Activated CD4-positive, alpha-beta T cell treated with anti-CD3 and anti-CD28 coated beads, Interleukin-10, Interleukin-2, amounts not matched to agents 100 ng/mL and 50 ng/mL, durations not matched to agents 16 hours and 8 hours (primary cell): ENCODE data around the gene HOXC13.

Source experiments
- DNase-seq: peaks from one replicate; pipeline ENCODE4 v3.0.0-alpha.2; 2020

The HOXC13 gene

DNA sequence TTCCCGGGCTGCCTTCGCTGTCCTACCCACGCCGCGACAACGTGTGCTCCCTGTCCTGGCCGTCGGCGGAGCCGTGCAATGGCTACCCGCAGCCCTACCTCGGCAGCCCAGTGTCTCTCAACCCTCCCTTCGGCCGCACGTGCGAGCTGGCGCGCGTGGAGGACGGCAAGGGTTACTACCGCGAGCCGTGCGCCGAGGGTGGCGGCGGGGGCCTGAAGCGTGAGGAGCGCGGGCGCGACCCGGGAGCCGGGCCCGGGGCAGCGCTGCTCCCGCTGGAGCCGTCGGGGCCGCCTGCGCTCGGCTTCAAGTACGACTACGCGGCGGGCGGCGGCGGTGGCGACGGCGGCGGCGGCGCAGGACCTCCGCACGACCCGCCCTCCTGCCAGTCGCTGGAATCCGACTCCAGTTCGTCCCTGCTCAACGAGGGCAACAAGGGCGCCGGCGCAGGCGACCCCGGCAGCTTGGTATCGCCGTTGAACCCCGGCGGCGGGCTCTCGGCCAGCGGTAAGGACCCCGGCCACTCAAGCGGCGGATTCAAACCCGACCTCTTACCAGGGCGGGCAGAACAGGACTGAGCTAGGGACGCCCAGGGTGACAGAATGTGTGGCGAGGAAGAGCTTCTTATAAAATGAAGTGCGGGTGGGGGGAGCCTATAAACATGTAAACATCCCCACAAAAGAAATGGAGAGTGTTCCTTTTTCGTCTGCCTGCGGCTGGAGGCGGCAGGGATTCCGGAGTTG is 16.6 kb downstream of the HOXC13 start:
- no peak for DNase-seq

GRCh38 chr12:53955776-53956250 is 17.2 kb downstream of the HOXC13 start:
- DNase-seq: no peak

- no peak for DNase-seq
These were observed 17.7 kb downstream of the HOXC13 start for GRCh38 chr12:53956251-53956887.

GRCh38 chr12:53956914-53957536 is 18.4 kb downstream of the HOXC13 start:
- no peak for DNase-seq

DNA sequence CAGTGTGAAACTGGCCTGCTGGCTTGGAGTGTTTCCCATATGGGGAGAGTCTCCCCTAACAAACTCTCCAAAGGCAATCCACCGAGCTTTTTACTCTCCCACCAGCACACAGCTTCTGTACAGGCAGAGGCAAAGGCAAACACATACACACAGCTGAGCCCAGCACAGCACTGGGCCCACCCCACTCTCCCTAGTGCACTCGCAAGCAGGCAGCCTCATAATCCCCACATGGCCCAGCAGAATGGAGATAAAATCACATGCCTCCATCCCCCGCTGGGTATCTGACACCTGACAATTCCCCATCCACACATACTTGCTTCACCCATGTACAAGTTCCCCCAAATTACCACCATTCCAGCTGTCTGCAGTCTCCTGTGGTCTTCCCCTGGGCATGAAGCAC is 19.5 kb downstream of the HOXC13 start:
- no peak for DNase-seq

DNA sequence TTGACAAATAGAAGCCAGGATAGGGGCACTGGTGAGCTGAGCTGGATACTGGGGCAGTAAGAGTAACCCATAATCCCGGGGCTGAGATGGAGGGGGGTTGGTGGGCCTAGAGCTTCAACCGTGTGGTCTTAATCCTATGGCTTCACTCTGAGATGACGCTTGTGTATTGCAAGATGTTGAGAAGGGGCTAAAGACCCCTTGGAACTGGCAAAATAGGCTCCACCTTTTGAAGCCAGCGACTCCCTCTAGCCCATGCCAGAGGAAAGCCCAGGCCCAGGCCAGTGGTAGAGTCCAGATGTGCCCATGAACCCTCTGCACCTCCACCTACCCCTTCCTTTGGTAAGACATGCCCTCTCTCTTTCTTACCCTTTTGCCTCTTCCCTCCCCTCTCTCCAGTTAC is 20.7 kb downstream of the HOXC13 start:
- no peak for DNase-seq

- no peak for DNase-seq
These were observed 21.8 kb downstream of the HOXC13 start for GRCh38 chr12:53960187-53961024.

- DNase-seq: no peak
These were observed 22.6 kb downstream of the HOXC13 start for GRCh38 chr12:53961025-53961761.

GRCh38 chr12:53963005-53963404 is 24.4 kb downstream of the HOXC13 start:
- DNase-seq: no peak

- DNase-seq: no peak
These were observed 25.0 kb downstream of the HOXC13 start for GRCh38 chr12:53963434-53964314.

DNA sequence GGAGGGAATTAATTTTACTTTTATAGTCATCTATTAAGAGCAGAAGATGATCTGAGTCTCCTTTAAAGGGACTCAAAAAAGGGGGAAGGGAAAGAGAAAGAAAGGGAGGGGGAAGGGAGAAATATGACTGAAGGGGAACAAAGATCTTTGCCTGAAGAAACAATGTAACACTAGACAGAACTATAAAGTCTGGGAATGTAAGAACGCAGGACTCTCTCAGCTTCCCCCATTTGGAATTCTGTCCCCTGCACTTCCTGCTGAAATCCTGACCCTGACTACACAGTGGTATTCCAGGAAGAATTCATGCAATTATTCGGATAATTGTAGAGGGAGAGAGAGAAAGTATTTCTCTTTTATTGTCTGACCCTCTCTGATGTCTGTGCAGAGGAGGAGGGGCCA is 25.7 kb downstream of the HOXC13 start:
- DNase-seq: no peak

- DNase-seq: no peak
These were observed 26.9 kb downstream of the HOXC13 start for GRCh38 chr12:53965281-53966084.

DNA sequence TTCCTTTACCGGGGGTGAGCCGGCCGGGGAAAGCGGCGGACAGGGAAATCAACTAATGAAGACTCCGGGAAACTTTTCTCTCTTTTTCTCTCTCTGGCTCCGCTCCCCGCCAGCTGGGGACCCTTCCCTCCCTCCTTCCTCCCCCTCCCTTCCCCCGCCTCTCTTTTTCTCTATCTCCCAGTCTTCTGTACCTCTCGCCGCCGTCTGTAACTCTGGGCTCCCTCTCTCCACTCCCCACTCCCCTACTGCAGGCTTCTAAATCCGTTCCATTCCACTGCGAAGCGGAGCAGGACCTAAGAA is 27.4 kb downstream of the HOXC13 start:
- no peak for DNase-seq

- no peak for DNase-seq
These were observed 27.9 kb downstream of the HOXC13 start for GRCh38 chr12:53966385-53967133.

GRCh38 chr12:53967421-53967925 is 28.8 kb downstream of the HOXC13 start:
- DNase-seq: no peak

- no peak for DNase-seq
These were observed 29.8 kb downstream of the HOXC13 start for GRCh38 chr12:53968214-53969127.

GRCh38 chr12:53969588-53970259 is 31.1 kb downstream of the HOXC13 start:
- no peak for DNase-seq

GRCh38 chr12:53970451-53970850 is 31.8 kb downstream of the HOXC13 start:
- no peak for DNase-seq
